ENCODE results near the gene CBX5. TPM values are rescaled to one million over a fixed set of nuclear protein-coding genes. Genes with fewer than 3 reads are reported as not detected.

CBX5 gene
- total and polyA plus RNA-seq, 9 of the 15 experiments (the other 6 are each of a cell fraction or from before 2014, with no cell fraction given), result 32.6 to 102 (median 59.2) TPM

DNA sequence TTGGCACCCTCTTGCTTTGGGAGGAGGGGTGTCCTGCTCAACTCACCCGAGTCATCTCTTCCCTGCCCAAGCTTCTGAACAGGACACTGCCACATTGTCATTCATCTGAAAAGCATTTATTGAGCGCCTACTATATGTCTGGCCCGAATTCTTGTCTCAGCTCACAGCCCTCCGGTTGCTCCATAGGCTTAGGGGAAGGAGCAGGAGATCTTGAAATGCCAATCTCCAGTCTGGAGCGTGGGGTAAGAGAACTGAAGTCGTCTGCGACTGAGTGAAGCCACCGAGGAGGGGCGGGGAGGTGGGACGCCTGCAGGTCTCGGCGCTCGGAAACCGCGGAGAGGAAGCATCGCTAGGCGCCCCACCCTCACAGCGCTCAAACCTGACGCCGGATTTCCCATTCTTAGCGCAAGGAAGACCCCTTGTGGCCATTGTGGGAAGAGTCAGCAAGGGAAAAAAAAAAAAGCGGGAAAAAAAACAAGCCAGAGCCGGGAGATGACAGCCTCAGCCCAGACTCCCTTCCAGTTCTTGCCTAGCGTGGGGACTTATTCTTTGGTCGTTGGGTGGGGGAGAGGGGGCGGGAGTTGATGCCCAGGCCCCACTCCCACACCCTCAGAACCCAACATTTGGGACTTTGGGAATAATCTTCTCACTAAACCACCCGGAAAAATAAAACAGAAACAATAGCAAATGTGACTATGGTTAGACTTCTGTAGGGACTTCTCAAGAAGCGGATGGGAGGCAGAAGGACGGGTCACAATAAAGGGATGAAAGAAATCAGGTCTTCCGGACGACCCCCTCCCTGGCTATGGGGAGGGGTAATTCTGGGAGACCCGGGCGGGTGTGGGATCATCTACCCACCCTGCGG is 62.9 kb downstream of the CBX5 start (continued):
- TF ChIP-seq, protein P1, sequence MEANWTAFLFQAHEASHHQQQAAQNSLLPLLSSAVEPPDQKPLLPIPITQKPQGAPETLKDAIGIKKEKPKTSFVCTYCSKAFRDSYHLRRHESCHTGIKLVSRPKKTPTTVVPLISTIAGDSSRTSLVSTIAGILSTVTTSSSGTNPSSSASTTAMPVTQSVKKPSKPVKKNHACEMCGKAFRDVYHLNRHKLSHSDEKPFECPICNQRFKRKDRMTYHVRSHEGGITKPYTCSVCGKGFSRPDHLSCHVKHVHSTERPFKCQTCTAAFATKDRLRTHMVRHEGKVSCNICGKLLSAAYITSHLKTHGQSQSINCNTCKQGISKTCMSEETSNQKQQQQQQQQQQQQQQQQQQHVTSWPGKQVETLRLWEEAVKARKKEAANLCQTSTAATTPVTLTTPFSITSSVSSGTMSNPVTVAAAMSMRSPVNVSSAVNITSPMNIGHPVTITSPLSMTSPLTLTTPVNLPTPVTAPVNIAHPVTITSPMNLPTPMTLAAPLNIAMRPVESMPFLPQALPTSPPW (CRISPR knock-in tag; IDR thresholded peaks at IDR 0.05), result peak; percentile 71
- TF ChIP-seq, protein P2, sequence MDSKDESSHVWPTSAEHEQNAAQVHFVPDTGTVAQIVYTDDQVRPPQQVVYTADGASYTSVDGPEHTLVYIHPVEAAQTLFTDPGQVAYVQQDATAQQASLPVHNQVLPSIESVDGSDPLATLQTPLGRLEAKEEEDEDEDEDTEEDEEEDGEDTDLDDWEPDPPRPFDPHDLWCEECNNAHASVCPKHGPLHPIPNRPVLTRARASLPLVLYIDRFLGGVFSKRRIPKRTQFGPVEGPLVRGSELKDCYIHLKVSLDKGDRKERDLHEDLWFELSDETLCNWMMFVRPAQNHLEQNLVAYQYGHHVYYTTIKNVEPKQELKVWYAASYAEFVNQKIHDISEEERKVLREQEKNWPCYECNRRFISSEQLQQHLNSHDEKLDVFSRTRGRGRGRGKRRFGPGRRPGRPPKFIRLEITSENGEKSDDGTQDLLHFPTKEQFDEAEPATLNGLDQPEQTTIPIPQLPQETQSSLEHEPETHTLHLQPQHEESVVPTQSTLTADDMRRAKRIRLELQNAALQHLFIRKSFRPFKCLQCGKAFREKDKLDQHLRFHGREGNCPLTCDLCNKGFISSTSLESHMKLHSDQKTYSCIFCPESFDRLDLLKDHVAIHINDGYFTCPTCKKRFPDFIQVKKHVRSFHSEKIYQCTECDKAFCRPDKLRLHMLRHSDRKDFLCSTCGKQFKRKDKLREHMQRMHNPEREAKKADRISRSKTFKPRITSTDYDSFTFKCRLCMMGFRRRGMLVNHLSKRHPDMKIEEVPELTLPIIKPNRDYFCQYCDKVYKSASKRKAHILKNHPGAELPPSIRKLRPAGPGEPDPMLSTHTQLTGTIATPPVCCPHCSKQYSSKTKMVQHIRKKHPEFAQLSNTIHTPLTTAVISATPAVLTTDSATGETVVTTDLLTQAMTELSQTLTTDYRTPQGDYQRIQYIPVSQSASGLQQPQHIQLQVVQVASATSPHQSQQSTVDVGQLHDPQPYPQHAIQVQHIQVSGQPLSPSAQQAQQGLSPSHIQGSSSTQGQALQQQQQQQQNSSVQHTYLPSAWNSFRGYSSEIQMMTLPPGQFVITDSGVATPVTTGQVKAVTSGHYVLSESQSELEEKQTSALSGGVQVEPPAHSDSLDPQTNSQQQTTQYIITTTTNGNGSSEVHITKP (IDR thresholded peaks at IDR 0.05; ENCODE audit: partially characterized antibody), result peak; percentile 25
- peak; percentile 22; the same call in 1 of the 2 replicates for TF ChIP-seq NR1H2 (CRISPR knock-in tag; IDR thresholded peaks at IDR 0.05)
- TF ChIP-seq NFRKB (IDR thresholded peaks at IDR 0.05; ENCODE audit: low read depth), result 0 out of 2 replicates have a peak, but pooled peaks have one; percentile 7
- TF ChIP-seq ZBTB7A (IDR thresholded peaks at IDR 0.05; ENCODE audit: borderline replicate concordance, control insufficient read depth, low read depth, low read length), result peak; percentile 93
- peak; percentile 16 for TF ChIP-seq NEUROD1 (IDR thresholded peaks at IDR 0.05; ENCODE audit: borderline replicate concordance, low read depth, low read length, partially characterized antibody)
- peak; percentile 17; the same call in 1 of the 2 replicates for TF ChIP-seq ZKSCAN1 (IDR thresholded peaks at IDR 0.05; ENCODE audit: low read depth, low read length)
- peak; percentile 56; the same call in 1 of the 2 replicates for TF ChIP-seq CTBP1 (IDR thresholded peaks at IDR 0.05; ENCODE audit: borderline replicate concordance)
- TF ChIP-seq, protein P3, sequence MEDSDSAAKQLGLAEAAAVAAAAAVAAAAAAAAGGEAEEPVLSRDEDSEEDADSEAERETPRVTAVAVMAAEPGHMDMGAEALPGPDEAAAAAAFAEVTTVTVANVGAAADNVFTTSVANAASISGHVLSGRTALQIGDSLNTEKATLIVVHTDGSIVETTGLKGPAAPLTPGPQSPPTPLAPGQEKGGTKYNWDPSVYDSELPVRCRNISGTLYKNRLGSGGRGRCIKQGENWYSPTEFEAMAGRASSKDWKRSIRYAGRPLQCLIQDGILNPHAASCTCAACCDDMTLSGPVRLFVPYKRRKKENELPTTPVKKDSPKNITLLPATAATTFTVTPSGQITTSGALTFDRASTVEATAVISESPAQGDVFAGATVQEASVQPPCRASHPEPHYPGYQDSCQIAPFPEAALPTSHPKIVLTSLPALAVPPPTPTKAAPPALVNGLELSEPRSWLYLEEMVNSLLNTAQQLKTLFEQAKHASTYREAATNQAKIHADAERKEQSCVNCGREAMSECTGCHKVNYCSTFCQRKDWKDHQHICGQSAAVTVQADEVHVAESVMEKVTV (CRISPR knock-in tag; IDR thresholded peaks at IDR 0.05), result peak; percentile 39; the same call in 1 of the 2 replicates
- TF ChIP-seq L3MBTL2 (IDR thresholded peaks at IDR 0.05), result peak; percentile 88
- peak; percentile 16; the same call in 1 of the 2 replicates for TF ChIP-seq ATF7 (IDR thresholded peaks at IDR 0.05)
- TF ChIP-seq ZNF121 (CRISPR knock-in tag; conservative IDR thresholded peaks at IDR 0.05), result peak; percentile 20; the same call in 1 of the 2 replicates
- peak; percentile 62 to 88 for TF ChIP-seq MAZ (CRISPR knock-in tag; conservative IDR thresholded peaks at IDR 0.05 in 1 of 2, IDR thresholded peaks at IDR 0.05 in 1 of 2)
- TF ChIP-seq TCF7 (IDR thresholded peaks at IDR 0.05; ENCODE audit: borderline replicate concordance), result no peak
- TF ChIP-seq, protein P4, sequence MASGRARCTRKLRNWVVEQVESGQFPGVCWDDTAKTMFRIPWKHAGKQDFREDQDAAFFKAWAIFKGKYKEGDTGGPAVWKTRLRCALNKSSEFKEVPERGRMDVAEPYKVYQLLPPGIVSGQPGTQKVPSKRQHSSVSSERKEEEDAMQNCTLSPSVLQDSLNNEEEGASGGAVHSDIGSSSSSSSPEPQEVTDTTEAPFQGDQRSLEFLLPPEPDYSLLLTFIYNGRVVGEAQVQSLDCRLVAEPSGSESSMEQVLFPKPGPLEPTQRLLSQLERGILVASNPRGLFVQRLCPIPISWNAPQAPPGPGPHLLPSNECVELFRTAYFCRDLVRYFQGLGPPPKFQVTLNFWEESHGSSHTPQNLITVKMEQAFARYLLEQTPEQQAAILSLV (tag; IDR thresholded peaks at IDR 0.05), result no peak
- TF ChIP-seq ETV1 (tag; conservative IDR thresholded peaks at IDR 0.05; ENCODE audit: low read depth), result peak; percentile 44; the same call in 1 of the 2 replicates
- peak; percentile 23 for TF ChIP-seq HMGN3 (IDR thresholded peaks at IDR 0.05; ENCODE audit: borderline replicate concordance, extremely low read depth, insufficient read length, low read depth, low read length)
- TF ChIP-seq CXXC5 (CRISPR knock-in tag; IDR thresholded peaks at IDR 0.05), result peak; percentile 72
- TF ChIP-seq RB1 (IDR thresholded peaks at IDR 0.05; ENCODE audit: low read depth), result peak; percentile 99
